ENCODE measurements around the gene DTX3. TPM values are rescaled to one million over a fixed set of nuclear protein-coding genes. Genes with fewer than 3 reads are reported as not detected.

DTX3 gene
- total and polyA plus RNA-seq, 2 of the 13 experiments (the other 11 are each of a cell fraction or from before 2014, with no cell fraction given): 9.0 to 27.2 TPM

DNA sequence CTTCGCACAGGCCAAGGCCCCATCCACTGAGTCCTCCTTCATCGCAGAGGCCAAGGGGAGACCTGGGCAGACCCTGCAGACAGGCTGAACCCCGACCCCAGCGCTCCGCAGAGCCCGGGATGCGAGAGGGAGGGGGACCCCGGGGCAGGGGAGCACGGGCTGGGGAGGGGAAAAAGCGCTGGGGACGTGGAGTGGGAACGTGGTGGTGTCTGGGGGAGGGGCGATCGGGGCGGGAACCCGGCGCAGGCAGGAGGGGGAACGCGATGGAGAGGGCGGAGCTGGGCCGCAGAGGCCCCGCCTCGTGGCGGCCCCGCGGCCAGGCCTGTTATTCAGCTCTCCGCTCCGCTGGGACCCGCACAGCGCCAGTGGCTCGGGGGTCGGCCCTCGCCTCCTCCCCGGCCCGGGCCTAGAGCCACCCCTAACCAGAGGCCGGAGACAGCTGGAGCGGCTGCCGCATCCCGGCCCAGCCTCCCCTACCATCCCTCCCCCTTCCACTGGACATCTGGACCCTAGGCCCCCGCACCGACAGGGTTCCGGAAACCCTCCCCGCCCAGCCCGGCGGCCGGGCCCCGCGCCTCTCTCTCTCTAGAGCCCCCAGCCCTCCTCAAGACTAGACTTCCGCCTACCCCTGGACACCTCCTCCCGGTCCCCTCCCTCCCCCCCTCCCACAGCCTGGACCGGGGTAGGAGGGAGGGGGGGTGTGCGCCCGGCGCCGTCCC, 6.6 kb downstream of the DTX3 start, which contains the start of gene ARHGEF25 (continued):
- TF ChIP-seq, protein P1, sequence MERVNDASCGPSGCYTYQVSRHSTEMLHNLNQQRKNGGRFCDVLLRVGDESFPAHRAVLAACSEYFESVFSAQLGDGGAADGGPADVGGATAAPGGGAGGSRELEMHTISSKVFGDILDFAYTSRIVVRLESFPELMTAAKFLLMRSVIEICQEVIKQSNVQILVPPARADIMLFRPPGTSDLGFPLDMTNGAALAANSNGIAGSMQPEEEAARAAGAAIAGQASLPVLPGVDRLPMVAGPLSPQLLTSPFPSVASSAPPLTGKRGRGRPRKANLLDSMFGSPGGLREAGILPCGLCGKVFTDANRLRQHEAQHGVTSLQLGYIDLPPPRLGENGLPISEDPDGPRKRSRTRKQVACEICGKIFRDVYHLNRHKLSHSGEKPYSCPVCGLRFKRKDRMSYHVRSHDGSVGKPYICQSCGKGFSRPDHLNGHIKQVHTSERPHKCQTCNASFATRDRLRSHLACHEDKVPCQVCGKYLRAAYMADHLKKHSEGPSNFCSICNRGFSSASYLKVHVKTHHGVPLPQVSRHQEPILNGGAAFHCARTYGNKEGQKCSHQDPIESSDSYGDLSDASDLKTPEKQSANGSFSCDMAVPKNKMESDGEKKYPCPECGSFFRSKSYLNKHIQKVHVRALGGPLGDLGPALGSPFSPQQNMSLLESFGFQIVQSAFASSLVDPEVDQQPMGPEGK (CRISPR knock-in tag; IDR thresholded peaks at IDR 0.05): peak; percentile 77; the same call in 1 of the 2 replicates
- TF ChIP-seq, protein P2, sequence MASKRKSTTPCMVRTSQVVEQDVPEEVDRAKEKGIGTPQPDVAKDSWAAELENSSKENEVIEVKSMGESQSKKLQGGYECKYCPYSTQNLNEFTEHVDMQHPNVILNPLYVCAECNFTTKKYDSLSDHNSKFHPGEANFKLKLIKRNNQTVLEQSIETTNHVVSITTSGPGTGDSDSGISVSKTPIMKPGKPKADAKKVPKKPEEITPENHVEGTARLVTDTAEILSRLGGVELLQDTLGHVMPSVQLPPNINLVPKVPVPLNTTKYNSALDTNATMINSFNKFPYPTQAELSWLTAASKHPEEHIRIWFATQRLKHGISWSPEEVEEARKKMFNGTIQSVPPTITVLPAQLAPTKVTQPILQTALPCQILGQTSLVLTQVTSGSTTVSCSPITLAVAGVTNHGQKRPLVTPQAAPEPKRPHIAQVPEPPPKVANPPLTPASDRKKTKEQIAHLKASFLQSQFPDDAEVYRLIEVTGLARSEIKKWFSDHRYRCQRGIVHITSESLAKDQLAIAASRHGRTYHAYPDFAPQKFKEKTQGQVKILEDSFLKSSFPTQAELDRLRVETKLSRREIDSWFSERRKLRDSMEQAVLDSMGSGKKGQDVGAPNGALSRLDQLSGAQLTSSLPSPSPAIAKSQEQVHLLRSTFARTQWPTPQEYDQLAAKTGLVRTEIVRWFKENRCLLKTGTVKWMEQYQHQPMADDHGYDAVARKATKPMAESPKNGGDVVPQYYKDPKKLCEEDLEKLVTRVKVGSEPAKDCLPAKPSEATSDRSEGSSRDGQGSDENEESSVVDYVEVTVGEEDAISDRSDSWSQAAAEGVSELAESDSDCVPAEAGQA (IDR thresholded peaks at IDR 0.05; ENCODE audit: low read depth): no peak
- TF ChIP-seq, protein P2 (CRISPR knock-in tag; IDR thresholded peaks at IDR 0.05; ENCODE audit: borderline replicate concordance): 0 out of 2 replicates have a peak, but pooled peaks have one; percentile 25
- TF ChIP-seq PITX1 (CRISPR knock-in tag; IDR thresholded peaks at IDR 0.05) (peak; percentile 19; the same call in 1 of the 2 replicates), DMAP1 (CRISPR knock-in tag; IDR thresholded peaks at IDR 0.05) (peak; percentile 57; the same call in 1 of the 2 replicates)
- TF ChIP-seq, protein P3, sequence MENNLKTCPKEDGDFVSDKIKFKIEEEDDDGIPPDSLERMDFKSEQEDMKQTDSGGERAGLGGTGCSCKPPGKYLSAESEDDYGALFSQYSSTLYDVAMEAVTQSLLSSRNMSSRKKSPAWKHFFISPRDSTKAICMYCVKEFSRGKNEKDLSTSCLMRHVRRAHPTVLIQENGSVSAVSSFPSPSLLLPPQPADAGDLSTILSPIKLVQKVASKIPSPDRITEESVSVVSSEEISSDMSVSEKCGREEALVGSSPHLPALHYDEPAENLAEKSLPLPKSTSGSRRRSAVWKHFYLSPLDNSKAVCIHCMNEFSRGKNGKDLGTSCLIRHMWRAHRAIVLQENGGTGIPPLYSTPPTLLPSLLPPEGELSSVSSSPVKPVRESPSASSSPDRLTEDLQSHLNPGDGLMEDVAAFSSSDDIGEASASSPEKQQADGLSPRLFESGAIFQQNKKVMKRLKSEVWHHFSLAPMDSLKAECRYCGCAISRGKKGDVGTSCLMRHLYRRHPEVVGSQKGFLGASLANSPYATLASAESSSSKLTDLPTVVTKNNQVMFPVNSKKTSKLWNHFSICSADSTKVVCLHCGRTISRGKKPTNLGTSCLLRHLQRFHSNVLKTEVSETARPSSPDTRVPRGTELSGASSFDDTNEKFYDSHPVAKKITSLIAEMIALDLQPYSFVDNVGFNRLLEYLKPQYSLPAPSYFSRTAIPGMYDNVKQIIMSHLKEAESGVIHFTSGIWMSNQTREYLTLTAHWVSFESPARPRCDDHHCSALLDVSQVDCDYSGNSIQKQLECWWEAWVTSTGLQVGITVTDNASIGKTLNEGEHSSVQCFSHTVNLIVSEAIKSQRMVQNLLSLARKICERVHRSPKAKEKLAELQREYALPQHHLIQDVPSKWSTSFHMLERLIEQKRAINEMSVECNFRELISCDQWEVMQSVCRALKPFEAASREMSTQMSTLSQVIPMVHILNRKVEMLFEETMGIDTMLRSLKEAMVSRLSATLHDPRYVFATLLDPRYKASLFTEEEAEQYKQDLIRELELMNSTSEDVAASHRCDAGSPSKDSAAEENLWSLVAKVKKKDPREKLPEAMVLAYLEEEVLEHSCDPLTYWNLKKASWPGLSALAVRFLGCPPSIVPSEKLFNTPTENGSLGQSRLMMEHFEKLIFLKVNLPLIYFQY (CRISPR knock-in tag; IDR thresholded peaks at IDR 0.05; ENCODE audit: borderline replicate concordance): 0 out of 2 replicates have a peak, but pooled peaks have one; percentile 46
- TF ChIP-seq, protein P4, sequence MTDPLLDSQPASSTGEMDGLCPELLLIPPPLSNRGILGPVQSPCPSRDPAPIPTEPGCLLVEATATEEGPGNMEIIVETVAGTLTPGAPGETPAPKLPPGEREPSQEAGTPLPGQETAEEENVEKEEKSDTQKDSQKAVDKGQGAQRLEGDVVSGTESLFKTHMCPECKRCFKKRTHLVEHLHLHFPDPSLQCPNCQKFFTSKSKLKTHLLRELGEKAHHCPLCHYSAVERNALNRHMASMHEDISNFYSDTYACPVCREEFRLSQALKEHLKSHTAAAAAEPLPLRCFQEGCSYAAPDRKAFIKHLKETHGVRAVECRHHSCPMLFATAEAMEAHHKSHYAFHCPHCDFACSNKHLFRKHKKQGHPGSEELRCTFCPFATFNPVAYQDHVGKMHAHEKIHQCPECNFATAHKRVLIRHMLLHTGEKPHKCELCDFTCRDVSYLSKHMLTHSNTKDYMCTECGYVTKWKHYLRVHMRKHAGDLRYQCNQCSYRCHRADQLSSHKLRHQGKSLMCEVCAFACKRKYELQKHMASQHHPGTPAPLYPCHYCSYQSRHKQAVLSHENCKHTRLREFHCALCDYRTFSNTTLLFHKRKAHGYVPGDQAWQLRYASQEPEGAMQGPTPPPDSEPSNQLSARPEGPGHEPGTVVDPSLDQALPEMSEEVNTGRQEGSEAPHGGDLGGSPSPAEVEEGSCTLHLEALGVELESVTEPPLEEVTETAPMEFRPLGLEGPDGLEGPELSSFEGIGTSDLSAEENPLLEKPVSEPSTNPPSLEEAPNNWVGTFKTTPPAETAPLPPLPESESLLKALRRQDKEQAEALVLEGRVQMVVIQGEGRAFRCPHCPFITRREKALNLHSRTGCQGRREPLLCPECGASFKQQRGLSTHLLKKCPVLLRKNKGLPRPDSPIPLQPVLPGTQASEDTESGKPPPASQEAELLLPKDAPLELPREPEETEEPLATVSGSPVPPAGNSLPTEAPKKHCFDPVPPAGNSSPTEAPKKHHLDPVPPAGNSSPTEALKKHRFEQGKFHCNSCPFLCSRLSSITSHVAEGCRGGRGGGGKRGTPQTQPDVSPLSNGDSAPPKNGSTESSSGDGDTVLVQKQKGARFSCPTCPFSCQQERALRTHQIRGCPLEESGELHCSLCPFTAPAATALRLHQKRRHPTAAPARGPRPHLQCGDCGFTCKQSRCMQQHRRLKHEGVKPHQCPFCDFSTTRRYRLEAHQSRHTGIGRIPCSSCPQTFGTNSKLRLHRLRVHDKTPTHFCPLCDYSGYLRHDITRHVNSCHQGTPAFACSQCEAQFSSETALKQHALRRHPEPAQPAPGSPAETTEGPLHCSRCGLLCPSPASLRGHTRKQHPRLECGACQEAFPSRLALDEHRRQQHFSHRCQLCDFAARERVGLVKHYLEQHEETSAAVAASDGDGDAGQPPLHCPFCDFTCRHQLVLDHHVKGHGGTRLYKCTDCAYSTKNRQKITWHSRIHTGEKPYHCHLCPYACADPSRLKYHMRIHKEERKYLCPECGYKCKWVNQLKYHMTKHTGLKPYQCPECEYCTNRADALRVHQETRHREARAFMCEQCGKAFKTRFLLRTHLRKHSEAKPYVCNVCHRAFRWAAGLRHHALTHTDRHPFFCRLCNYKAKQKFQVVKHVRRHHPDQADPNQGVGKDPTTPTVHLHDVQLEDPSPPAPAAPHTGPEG (CRISPR knock-in tag; IDR thresholded peaks at IDR 0.05): 0 out of 2 replicates have a peak, but pooled peaks have one; percentile 36

Measured in HepG2 (cell line).